GM19455 (cell line): ENCODE measurements around the gene TCF19.
A peak's percentile ranks its signal among the peaks of the same experiment; 100 is the strongest.
"Not testable (repeated sequence)": the region's sequence is repeated elsewhere in the genome, so short reads cannot be mapped to it uniquely, and the experiment has no call there.

ENCODE experiments used
- ATAC-seq: cut with Tn5 transposase; IDR thresholded peaks from one replicate; pipeline ENCODE4 v1.9.1; 2021; ENCODE audit not compliant: unreplicated experiment

Gene TCF19

GRCh38 chr6:31158863-31159855 is 770 bp downstream of the TCF19 start:
- no peak for ATAC-seq

GRCh38 chr6:31161216-31162126 is 3.1 kb downstream of the TCF19 start:
- ATAC-seq, result no peak

- ATAC-seq, result no peak
Observed at GRCh38 chr6:31162463-31163165, 4.2 kb downstream of the TCF19 start.

- no peak for ATAC-seq
Observed at GRCh38 chr6:31163922-31164321, 5.5 kb downstream of the TCF19 start.

GRCh38 chr6:31164475-31165063 is 6.2 kb downstream of the TCF19 start:
- ATAC-seq, result not testable (repeated sequence)

- ATAC-seq, result peak; percentile 75
Observed at GRCh38 chr6:31165064-31165832, 6.9 kb downstream of the TCF19 start.

- no peak for ATAC-seq
Observed at GRCh38 chr6:31165986-31166385, 7.6 kb downstream of the TCF19 start.

GRCh38 chr6:31168606-31169005 is 10.2 kb downstream of the TCF19 start:
- ATAC-seq, result no peak

- ATAC-seq, result no peak
Observed at GRCh38 chr6:31169123-31169857, 10.9 kb downstream of the TCF19 start.

- not testable (repeated sequence) for ATAC-seq
Observed at GRCh38 chr6:31169858-31170599, 11.6 kb downstream of the TCF19 start.

GRCh38 chr6:31170600-31170881 is 12.2 kb downstream of the TCF19 start, which contains the start of gene POU5F1:
Gene POU5F1, minus strand, starts transcription at chr6:31170682. Its CDS starts 62 bp downstream, at chr6:31170620.
- ATAC-seq, result no peak

GRCh38 chr6:31170987-31171671 is 12.7 kb downstream of the TCF19 start:
- ATAC-seq, result no peak

GRCh38 chr6:31171931-31172905 is 13.8 kb downstream of the TCF19 start:
- no peak for ATAC-seq

GRCh38 chr6:31172973-31173384 is 14.6 kb downstream of the TCF19 start:
- no peak for ATAC-seq

- no peak for ATAC-seq
Observed at GRCh38 chr6:31173406-31173805, 15.0 kb downstream of the TCF19 start.

- no peak for ATAC-seq
Observed at GRCh38 chr6:31174378-31174777, 16.0 kb downstream of the TCF19 start.

- ATAC-seq, result no peak
Observed at GRCh38 chr6:31175971-31176370, 17.6 kb downstream of the TCF19 start.
